ENCODE data around the gene ETV6.
A peak's percentile ranks its signal among the peaks of the same experiment; 100 is the strongest.

Gene ETV6

DNA sequence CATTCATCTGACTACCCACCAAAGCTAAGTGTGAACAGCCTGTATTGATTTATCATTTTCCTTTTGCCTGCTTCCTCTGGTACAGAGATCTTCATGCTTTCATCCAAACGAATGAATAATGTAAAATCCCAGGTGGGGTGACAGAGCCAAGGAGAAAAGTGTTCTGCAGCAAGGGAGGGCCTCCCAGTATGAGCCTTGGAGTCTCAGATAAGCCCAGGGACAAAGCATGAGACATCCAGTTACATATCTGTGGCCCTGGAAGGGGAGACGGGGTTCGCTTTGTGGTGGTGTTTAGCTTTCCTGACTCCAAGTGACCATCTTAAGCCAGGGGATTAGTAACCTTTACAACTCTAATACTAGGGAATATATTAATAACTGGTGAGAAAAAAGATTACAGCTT, 177.1 kb downstream of the ETV6 start:
- DNase-seq (ENCODE audit: low read depth in 2 of 2) = no peak

DNA sequence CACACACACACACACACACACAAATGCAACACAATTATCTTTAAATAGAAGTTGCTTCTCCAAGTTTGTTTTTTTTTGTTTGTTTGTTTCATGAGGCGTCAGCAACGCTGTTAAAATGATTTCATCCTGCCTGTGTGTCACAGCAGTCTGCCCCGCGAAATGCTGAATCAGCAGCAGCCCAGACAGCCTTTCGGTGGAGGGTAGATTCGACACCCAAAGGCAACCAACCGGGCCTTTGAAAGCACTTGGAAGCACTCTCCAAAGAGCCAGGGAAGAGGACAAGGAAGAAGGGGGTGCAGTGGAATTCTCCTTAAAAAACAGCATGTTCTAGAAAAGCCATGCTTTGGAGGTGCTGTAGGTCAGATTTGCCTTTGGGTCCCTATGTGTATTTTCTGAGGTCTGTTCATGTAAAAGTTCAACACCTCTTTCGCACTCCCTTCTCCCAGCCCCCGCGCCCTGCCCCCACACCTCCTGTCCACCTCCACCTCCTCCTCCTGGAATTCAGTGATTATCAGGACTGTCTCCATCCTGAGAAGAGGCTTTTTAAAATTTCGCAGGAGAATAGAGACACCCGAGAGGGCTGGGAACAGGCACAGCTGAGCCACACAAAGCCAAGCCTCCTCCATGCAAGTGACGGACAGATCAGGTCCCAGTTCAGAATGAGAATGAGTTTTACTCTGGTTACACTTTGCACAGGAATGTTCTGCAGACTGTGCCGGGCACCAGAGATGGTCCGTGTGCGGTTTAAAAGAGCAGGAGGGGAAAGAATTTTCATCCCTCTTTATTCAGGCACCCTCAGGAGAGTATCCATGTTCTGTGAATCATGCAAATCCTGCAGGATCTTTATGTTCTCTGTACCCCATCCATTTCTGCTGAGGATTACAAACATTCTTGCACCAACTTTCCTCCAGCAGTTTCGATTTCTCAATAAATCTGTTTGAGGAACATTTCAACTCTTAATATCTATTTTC, 177.9 kb downstream of the ETV6 start:
- DNase-seq (ENCODE audit: low read depth in 2 of 2) = no peak

DNA sequence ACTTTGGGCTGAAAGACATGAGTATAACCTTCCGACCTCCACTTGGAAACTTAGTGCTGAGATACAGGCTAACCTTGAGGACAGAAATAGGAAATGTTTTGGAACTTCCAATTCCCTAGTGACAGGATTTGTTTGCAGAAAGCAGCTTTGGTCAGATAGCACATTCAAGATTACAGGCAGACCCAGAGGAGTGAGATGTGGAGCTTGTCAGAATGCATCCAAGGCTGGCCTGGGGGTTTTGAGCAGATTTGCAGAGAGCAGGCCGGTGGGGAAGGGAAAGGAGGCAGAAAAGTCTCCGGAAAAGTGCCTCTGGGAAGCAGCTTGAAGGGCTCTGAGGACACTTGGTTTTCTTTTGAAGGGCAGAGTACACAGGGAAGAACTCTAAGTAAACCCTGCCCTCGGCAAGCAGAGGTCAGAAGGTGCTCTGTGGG, 180.3 kb downstream of the ETV6 start:
- no peak for DNase-seq (ENCODE audit: low read depth in 2 of 2)

DNA sequence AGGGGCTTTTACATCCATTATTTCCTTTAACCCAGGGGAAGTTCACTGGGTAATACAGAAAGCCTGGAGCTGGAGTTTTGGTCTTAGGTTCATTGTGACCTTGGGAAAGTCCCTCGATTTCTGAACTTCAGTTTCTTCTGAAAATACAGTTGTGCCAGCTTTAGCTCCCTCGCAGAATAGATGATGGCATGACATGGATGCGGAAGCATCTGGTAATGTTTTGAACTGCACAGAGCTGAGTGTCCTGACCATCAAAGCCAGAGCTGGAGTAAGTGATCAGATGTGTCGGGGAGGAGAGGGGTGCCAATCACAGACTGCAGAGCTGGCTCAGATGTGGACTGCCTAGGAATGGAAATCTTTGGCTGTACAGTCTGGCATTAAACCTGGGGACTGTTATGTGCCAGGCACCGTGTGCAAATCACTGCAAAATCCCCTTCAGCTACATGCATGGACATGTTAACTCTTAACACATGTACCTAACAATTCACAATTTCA, 180.9 kb downstream of the ETV6 start:
- DNase-seq (ENCODE audit: low read depth in 2 of 2) = no peak

DNA sequence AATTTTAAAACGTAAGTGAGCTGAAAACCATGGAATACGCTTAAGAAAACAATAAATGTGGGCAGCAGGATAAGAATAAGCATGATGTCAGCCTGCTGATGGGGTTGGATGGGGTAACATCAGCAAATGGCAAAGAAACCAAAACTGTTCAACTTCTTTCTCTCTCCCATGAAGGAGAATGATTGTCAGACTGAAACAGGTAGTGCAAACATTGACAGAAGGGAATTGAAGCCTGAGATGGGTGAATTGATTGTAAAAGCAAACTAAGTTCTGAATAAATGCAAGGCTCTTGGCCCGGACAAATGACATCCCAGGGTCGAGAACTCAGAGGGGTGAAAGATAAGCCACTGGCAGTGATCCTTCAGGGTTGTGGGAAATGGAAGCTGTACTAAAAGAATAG, 182.6 kb downstream of the ETV6 start:
- no peak for DNase-seq (ENCODE audit: low read depth in 2 of 2)

DNA sequence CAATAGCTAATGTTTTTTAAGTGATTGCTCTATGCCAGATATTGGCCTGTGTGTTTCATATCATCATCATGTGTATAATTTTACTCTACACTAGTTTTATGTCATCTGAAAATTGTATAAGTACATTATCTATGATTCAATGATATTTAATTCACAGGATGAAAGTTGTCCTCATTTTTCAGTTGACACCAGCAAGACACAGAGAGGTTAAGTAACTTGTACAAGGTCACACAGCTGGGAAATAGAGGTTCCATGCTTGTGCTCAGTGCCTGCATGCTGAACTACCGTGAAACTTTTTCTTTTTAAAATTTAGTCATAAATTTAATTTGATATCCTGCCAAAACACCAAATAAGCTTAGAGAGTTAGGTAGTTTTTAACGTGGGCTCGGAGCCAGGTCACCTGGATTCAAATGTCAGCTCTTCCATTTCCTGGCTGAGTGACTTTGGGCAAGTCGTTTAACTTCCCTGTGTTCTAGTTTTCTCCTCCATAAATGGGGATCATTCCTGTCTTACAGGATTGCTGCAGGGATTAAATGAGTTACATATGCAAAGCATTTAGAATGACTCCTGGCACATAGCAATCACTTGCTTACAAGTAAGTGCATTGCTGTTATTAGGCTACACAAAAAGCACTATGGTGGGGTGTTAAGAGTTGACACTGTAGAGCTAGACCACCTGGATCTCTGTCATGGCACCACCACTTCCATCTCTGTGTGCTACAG, 183.9 kb downstream of the ETV6 start:
- no peak for DNase-seq (ENCODE audit: low read depth in 2 of 2)

DNA sequence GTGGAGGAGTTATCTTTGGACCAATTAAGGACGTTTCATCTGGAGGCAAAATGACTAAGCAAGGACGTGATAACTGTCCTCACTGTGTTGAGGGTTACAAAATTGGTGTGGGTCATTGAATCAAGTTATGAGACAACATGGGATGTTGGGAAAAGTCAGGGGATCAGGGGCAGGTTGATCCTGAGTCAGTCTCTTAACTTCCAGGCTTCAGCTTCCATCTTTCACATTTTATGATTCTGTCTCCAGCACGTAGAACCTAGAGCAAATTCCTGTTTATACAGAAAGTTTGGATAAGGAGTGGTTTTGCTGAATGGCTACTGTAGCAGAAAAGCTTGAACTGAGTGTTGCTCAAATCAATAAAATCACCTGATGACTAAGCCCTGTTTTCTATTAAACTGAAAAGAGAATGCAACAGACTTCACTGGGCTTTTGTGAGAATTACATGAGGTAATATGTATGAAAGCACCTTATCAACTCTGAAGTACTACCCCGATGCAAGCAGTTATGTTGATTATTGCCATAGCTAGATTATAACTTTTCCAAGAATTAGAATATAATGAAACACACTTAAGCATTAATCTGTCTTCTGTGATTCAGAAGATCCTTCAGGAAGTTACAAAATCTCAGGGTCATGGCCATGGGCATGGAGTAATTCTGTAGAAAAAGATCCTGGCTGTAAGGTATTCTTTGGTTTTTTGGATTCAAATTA, 184.8 kb downstream of the ETV6 start:
- no peak for DNase-seq (ENCODE audit: low read depth in 2 of 2)

DNA sequence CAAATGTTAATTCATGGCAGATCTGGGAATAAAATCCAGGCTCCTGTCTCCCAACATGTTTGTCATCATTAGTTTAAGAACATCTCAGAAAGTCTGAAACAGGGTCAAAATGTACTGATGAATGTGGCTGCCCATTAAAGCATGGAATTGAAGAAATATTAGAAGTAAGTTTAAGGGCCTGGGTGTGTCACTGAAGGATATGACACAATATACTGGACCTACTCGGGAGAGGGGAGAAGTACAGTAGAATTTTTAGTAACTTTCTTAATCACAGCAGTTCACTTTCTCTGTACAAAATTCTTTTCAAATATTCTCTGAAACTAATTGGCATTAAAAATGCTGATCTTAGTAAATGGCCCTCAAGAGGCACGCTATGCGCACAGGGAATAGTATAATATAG, 185.5 kb downstream of the ETV6 start:
- no peak for DNase-seq (ENCODE audit: low read depth in 2 of 2)

DNA sequence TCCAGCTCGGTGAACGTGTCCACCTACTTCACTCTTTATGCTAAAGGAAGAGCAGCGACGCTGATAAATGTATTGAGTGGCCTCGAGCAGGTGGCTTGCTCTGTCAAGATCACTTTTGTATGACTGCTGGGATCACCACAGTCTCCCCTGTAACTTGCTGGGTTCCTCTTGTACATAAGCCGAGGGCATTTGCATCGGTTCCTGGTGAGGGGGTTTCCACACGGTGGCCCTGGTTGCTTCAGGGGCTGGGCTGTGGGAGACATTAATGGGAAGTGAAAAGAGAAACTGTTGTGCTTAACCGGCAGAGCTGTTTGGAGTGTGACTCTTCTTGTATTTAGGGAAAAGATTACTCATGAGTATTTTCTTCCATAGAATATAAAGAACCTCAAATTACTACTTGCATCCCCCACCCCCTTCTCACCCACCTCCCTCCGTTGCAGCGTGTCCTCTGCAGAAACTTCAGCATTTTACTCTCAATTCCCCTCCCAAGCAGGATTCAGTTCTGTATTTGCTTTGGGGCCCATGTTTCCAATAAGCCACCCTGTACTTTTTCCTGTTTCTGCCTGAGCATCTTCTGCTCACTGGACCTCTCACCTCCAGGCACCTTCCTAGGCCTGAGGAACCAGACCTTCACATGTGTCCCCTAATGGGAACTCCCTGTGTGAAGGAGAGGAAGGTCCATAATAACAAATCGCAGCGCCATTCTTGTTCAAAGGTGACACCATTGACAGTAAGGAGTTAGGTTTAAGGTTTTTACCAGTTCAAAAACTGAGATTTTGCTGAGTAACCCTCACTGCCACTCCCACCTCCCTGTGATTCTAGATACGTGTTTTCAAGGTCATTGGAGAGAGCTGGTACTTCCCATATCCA, 187.0 kb downstream of the ETV6 start:
- peak; percentile 27 to 67 for DNase-seq (ENCODE audit: low read depth in 2 of 2)

DNA sequence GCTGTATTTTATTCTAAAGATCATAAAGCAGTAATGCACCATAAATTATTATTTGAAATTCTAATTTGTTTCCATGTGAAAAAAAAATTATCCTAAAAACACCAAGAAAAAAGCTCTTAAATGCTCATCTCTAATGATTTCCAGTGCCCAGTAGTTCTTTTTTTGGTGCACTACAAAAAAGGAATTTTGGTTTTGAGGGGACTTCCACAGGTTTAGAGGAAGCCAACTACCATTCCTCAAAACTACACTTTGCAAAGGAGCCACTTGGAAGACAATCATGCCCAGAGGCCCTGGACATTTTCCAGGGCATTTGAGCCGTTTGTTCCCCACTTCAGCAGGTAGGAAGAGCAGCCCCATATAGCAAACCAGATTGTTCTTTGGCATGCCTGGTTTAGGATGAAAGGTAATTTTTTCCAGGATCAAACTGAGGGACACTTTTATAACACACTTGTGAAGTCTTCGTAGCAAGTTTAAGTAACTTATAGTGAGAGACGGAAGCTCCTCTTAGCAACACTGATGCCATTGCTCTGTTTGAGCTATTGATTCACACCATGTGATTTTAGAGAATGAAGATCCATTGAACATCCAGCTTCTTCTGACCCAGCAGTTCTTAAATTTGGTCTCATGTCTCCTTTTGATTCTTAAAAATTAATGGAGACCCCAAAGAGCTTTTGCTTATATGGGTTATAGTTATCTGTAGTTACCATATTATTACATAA, 187.9 kb downstream of the ETV6 start:
- no peak for DNase-seq (ENCODE audit: low read depth in 2 of 2)

DNA sequence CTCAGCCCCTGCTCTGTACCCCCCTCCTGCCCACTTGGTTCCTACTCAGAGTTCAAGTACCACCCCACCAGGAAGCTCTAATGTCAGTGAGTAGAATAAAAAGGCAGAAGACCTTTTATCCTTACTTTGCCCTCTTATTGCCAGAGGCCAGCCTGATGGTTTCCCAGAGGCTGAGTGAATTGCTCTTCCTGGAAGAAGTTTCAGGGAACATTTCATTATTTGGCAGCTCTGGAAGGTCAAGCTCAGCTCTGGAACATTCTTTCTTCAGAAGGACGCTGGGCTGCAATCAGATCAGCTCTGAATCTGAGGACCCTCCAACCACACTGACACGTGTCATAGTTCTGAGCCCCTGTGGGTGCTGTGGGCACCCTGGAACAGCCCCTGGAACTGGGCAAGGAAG, 188.9 kb downstream of the ETV6 start:
- no peak for DNase-seq (ENCODE audit: low read depth in 2 of 2)

DNA sequence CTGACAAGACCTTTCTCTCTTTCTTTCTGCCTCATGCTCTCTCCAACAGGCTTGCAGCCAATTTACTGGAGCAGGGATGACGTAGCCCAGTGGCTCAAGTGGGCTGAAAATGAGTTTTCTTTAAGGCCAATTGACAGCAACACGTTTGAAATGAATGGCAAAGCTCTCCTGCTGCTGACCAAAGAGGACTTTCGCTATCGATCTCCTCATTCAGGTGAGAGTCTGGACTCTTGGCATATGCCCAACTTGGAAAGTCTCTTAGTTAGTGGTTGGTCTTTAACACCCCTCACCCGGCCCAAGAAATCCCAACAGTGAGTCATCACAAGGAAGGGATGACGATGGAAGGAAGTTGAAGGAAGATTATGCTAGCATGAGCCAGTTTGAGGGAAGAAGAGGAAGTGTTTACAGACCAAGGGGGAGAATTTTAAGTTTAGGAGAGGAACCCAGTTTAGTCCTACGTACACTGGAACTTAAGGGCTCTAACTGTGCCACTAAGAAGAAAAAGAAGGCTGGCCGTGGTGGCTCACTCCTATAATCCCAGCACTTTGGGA, 189.7 kb downstream of the ETV6 start:
- DNase-seq (ENCODE audit: low read depth in 2 of 2) = no peak

DNA sequence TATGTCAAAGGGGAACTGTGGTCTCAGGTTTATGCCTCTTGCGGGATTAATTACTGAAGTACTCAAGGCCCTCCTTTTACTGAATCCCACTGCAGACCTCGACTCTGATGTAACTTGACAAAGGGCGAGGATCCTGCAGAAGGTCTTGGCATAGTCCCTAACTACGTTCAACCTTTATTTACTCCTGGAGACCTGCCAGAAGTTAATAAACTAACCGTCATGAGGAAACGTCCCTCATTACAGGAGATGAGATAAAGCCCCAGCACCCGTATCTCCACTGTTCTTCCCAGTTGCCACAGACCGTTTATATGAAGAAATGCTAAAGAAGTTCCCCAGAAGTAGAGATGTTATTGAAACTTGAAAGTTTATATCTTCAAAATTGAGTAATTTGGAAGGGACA, 190.9 kb downstream of the ETV6 start:
- no peak for DNase-seq (ENCODE audit: low read depth in 2 of 2)

DNA sequence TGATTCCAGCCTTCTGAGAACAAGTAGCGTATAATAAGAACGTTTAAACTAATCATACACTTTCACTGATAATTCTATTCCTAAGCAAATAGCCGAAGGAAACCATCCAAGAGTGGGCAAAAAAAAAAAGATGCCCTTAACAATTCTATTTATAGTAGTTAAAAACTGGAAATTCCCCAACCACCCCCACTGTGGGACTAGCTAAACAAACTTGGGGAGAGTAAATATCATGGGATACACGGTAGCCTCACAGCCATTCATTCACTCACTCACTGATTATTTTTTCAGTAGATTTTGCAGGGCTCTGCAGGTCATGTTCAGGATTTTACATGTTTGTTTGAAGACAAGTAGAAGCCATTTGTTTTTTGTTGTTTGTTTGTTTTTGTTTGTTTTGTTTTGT, 197.0 kb downstream of the ETV6 start:
- no peak for DNase-seq (ENCODE audit: low read depth in 2 of 2)

DNA sequence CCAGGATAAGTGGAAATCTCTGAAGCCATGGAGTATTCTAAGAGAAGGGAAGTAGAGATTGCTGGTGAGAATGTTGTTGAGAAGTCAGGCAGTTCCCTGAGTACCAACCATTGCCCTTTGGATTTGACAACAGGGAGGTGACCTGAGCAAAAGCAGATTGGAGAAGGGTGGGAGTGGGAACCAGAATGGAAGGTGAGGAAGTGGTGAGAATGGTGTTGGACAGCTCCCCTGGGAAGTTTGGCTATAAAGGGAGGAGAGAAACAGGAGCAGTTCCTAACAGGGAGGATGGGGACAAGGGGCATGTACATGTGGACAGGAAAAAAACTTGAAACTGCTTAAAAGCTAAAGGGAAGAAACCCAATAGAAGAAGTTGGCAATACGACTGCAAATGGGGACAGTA, 198.1 kb downstream of the ETV6 start:
- DNase-seq (ENCODE audit: low read depth in 2 of 2) = no peak

DNA sequence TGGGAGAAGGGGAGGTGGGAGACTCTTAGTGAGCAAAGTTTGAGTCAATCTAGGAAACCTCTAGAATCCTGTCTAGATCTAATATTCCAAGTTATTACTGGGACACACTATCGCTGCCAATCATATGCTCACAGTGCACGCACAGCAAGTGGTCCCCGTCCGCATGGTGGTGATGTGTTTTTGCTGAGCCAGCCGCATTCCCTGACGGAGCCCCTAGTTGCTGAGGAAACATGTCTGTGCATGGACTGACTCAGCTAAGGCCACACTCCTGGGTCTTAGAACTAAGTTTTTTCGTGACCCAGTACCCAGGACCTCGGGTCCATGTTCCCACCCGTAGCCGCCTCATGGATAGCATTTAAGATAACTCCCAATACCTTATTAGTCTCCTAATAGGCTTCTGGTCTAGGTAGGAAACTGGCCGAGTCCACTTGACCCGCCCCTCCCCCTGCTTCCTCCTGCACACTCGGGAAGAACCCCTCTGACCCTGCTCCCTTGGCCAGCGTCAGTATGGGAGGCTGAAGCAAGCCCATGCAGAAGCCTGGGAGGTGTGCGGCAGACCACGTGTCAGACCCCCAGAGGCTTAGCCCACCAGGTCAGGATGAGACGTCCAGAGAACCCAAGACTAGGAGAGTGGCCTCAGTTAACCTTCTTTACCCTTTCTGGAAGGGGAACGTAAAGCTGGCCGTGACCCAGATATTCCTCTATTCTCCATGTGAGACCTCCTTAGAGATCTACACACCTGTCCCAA, 200.5 kb downstream of the ETV6 start:
- no peak for DNase-seq (ENCODE audit: low read depth in 2 of 2)

DNA sequence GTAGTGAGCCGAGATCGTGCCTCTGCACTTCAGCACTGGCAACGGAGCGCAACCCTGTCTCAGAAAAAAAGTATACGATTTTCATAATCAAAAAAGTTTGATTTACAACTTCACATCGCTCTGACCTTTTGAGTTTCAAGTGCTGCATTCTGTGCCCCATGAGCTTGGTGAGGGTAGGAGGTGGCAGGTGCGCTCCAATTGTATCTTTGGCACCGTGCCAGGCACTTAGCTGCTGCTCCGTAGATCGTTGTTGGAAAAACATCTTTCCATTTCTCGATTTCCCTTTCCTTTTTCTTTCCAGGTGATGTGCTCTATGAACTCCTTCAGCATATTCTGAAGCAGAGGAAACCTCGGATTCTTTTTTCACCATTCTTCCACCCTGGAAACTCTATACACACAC, 203.7 kb downstream of the ETV6 start:
- DNase-seq (ENCODE audit: low read depth in 2 of 2) = no peak

DNA sequence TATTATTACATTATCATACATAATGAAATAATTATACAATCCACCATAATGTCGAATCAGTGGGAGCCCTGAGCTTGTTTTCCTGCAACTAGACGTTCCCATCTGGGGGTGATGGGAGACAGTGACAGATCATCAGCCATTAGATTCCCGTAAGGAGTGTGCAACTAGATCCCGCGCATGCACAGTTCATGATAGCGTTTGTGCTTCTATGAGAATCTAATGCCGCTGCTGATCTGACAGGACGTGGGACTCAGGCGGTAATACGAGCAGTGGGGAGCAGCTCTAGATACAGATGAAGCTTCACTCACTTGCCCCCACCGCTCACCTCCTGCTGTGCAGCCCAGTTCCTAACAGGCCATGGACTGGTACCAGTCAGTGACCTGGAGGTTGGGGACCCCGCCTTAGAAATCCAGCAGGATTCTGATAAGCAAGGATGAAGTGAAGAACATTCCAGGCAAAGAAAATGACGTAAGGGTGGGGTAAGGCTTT, 204.6 kb downstream of the ETV6 start:
- DNase-seq (ENCODE audit: low read depth in 2 of 2) = no peak

DNA sequence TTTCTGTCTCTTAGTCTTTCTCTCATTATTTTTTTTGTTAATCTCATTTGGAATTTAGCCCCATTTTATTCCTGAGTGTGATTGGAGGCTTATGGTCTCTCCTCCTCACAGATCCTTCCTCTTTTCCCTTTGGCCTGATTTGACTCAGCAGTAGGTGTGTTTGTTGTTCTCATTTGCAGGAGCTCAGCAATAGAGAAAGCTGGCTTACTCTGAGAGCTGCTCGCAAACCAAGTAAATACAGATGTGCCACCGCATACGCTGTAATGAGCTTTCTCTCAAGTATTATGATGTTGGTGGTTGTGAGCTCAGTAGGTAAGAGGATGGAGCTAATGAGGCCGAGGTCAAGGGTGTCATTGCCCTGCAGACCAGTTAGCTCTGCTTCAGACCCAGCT, 206.5 kb downstream of the ETV6 start:
- no peak for DNase-seq (ENCODE audit: low read depth in 2 of 2)
